Measurements from ENCODE around the gene GLS.

- TF ChIP-seq, protein P1, sequence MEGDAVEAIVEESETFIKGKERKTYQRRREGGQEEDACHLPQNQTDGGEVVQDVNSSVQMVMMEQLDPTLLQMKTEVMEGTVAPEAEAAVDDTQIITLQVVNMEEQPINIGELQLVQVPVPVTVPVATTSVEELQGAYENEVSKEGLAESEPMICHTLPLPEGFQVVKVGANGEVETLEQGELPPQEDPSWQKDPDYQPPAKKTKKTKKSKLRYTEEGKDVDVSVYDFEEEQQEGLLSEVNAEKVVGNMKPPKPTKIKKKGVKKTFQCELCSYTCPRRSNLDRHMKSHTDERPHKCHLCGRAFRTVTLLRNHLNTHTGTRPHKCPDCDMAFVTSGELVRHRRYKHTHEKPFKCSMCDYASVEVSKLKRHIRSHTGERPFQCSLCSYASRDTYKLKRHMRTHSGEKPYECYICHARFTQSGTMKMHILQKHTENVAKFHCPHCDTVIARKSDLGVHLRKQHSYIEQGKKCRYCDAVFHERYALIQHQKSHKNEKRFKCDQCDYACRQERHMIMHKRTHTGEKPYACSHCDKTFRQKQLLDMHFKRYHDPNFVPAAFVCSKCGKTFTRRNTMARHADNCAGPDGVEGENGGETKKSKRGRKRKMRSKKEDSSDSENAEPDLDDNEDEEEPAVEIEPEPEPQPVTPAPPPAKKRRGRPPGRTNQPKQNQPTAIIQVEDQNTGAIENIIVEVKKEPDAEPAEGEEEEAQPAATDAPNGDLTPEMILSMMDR (IDR thresholded peaks at IDR 0.05): no peak
- TF ChIP-seq EZH2 (IDR thresholded peaks at IDR 0.05; ENCODE audit: borderline replicate concordance, insufficient read depth, low read depth, low read length, poor library complexity, severe bottlenecking): no peak
Observed at GRCh38 chr2:190837952-190838361, 42.7 kb upstream of the GLS start.
